OCI-LY1 (cell line): ENCODE data around the gene CCDC190.
"Not testable (repeated sequence)": the region's sequence is repeated elsewhere in the genome, so short reads cannot be mapped to it uniquely, and the experiment has no call there.

Experiments used
- CTCF ChIP-seq: fragments of 200-600 bp; sonication (generic), shearing (Covaris generic); IDR thresholded peaks from 2 replicates; pipeline ENCODE4 v1.5.1; 2017; ENCODE audit warnings: mild to moderate bottlenecking, antibody characterized with exemption, low read length, moderate library complexity, mixed read lengths
- EZH2 ChIP-seq: fragments of 200-600 bp; sonication (generic), shearing (Covaris generic); IDR thresholded peaks from 2 replicates; pipeline ENCODE4 v1.8.0; 2017; ENCODE audit warnings: borderline replicate concordance, mixed run types, mild to moderate bottlenecking, antibody characterized with exemption, low read length, moderate library complexity, mixed read lengths

GRCh38 chr1:162807503-162807902, 53.5 kb downstream of the CCDC190 start:
- TF ChIP-seq EZH2, CTCF: not testable (repeated sequence)
